Right lobe of liver (tissue), 4 donors: Measurements from ENCODE around the gene VSX1.

Experiments
- CTCF ChIP-seq, 4 donors: fragments of 200-600 bp in 3 of 4; fragments of 450-650 bp in 1 of 4; IDR thresholded peaks; one replicate each; pipeline versions ENCODE4 v1.5.1 to v1.8.0; 2016 to 2022; ENCODE audit warnings: antibody characterized with exemption in 4 of 4, mild to moderate bottlenecking in 2 of 4
- POLR2A ChIP-seq: fragments of 450-650 bp; IDR thresholded peaks from one replicate; pipeline ENCODE4 v1.6.1; 2017; ENCODE audit warnings: antibody characterized with exemption, mild to moderate bottlenecking
- donor health status: DM: no; HTN: no; CAD: no.
- donor health status: DM: no; HTN: no; CAD: no.
- donor health status: DM: no; HTN: yes; CAD: no.

DNA sequence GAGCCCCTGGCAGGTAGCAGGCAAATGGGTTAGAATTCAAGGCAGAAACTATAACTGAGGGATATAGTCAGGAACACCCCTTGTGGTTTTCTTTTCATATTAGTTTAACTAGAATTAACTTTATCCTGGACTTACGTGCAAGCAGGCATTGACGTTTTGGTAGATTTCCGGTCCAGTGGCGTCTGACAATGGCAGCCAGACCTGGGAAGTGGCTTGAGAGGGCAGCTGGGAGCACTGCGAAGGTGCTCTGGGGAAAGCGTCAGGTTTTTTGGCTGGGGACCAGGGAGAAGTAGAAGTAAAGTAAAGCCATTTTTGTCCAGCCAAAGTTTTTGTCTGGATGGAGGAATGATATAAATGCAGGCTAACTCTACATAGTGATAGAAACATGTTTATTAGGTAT lies 15.6 kb downstream of the VSX1 start:
- no peak for TF ChIP-seq CTCF (IDR thresholded peaks at IDR 0.05)
- no peak for TF ChIP-seq POLR2A
